DOHH2 (cell line): ENCODE measurements around the gene ETV5.

Experiments
- CTCF ChIP-seq: fragments of 200-600 bp; sonication (generic); IDR thresholded peaks from one replicate; pipeline ENCODE4 v1.5.1; 2014; ENCODE audit warnings: antibody characterized with exemption, mild to moderate bottlenecking, low read depth, low read length; ENCODE audit not compliant: poor library complexity, severe bottlenecking
- EZH2phosphoT487 ChIP-seq: fragments of 200-600 bp; sonication (generic); IDR thresholded peaks from 2 replicates; pipeline ENCODE4 v1.6.1; 2017; ENCODE audit warnings: borderline replicate concordance, mild to moderate bottlenecking, antibody characterized with exemption, low read length, moderate library complexity, mixed read lengths

- TF ChIP-seq CTCF (no peak), EZH2phosphoT487 (no peak)
These were observed 63.9 kb downstream of the ETV5 start for GRCh38 chr3:186044968-186045367.
